Sigmoid colon (tissue), 7 donors: ENCODE results near the gene KRTAP26-1. TPM values are rescaled to one million over a fixed set of nuclear protein-coding genes. Genes with fewer than 3 reads are reported as not detected.

ENCODE experiments used
- DNase-seq: peaks from one replicate; pipeline ENCODE4 v3.0.0-alpha.2; 2019
- H3K27ac ChIP-seq, 4 donors: fragments of 200-600 bp; sonication (generic); one replicate each; pipeline ENCODE4 v1.5.1; 2016 to 2019; ENCODE audit warnings: mild to moderate bottlenecking in 1 of 4
- H3K27me3 ChIP-seq, 3 donors: fragments of 200-600 bp; sonication (generic); one replicate each; pipeline ENCODE4 v1.5.1; 2019; ENCODE audit warnings: mild to moderate bottlenecking in 1 of 3
- H3K36me3 ChIP-seq, 4 donors: fragments of 200-600 bp; sonication (generic); one replicate each; pipeline ENCODE4 v1.5.1; 2016 to 2019
- H3K4me1 ChIP-seq, 4 donors: fragments of 200-600 bp; sonication (generic); one replicate each; pipeline ENCODE4 v1.5.1; 2017 to 2019
- H3K4me3 ChIP-seq, 4 donors: fragments of 200-600 bp; sonication (generic); one replicate each; pipeline ENCODE4 v1.5.1; 2017 to 2019; ENCODE audit warnings: mild to moderate bottlenecking in 2 of 4, moderate library complexity in 1 of 4
- H3K9me3 ChIP-seq, 4 donors: fragments of 200-600 bp in 3 of 4; sonication (generic) in 3 of 4; one replicate each; pipeline versions ENCODE4 v1.5.1 to v1.6.1; 2013 to 2019
- EP300 ChIP-seq, 4 donors: sonication (generic); formaldehyde crosslinking; IDR thresholded peaks; one replicate each; pipeline ENCODE4 v1.6.1; 2017; ENCODE audit warnings: antibody characterized with exemption in 4 of 4
- POLR2A ChIP-seq, 2 donors: fragments of 450-650 bp; IDR thresholded peaks; one replicate each; pipeline ENCODE4 v1.6.1; 2016; ENCODE audit warnings: antibody characterized with exemption in 2 of 2, mild to moderate bottlenecking in 2 of 2, moderate library complexity in 2 of 2
- POLR2AphosphoS5 ChIP-seq, 4 donors: sonication (generic); formaldehyde crosslinking; IDR thresholded peaks; one replicate each; pipeline ENCODE4 v1.6.1; 2017; ENCODE audit warnings: antibody characterized with exemption in 4 of 4
- whole genome bisulfite sequencing, 2 donors: extraction: QIAGEN DNeasy Blood & Tissue Kit; methylation state at CpG; one replicate each; pipeline ENCODE4 v1.1.7; 2013; 5-methylcytosine and 5-hydroxymethylcytosine counted together
- intact Hi-C: fragments of 100-400 bp; cut with DNase I; formaldehyde crosslinking; loops from one replicate; pipeline ENCODE4 v1.15.1; 2023
- polyA plus RNA-seq, 3 donors: library from polyadenylated mRNA; stranded (reverse); fragments of 200-250 nt; gene quantifications; one replicate each; pipeline ENCODE4 v1.2.3, GENCODE V29; 2013
- total RNA-seq, 4 donors: library from RNA; depleted of rRNA; stranded (reverse); fragments of >200 nt; gene quantifications; one replicate each; pipeline ENCODE4 v1.1.0, GENCODE V29; 2016
- TF ChIP-seq, protein P1 (sequence below), 4 experiments: fragments of 450-650 bp in 3 of 4; fragments of 200-600 bp in 1 of 4; IDR thresholded peaks; one replicate each; pipeline ENCODE4 v1.5.1; 2016 to 2019; ENCODE audit warnings: antibody characterized with exemption in 4 of 4, mild to moderate bottlenecking in 3 of 4, moderate library complexity in 2 of 4
- donor health status: healthy with polysubstance abuse.
- donor health status: Bipolar disorder and iron deficiency.
- donor health status: healthy.

KRTAP26-1 gene
- total and polyA plus RNA-seq, 7 donors: not detected

DNA sequence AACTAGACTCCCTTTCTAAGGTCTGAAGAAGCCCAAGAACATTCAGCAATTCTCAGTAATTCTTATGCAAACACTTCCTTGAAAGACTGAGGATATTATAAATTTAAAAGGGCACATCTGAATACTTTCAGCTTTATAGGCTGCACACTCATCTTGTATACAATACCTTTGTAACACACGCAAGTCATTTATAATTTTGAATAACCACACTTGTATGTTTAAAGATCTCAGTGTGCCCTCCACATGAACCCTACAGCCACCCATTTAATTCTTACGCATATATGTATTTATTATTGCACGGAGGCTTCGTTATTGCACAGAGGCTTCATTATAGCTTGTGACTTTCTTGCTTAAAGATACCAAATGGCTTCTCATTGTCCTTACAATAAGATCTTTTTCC, 18.6 kb upstream of the KRTAP26-1 start:
- no peak overlapping the region for H3K27ac ChIP-seq
- no peak overlapping the region for H3K4me3 ChIP-seq
- H3K36me3 ChIP-seq: no peaks in the 10 kb centered on the region
- TF ChIP-seq, protein P1, sequence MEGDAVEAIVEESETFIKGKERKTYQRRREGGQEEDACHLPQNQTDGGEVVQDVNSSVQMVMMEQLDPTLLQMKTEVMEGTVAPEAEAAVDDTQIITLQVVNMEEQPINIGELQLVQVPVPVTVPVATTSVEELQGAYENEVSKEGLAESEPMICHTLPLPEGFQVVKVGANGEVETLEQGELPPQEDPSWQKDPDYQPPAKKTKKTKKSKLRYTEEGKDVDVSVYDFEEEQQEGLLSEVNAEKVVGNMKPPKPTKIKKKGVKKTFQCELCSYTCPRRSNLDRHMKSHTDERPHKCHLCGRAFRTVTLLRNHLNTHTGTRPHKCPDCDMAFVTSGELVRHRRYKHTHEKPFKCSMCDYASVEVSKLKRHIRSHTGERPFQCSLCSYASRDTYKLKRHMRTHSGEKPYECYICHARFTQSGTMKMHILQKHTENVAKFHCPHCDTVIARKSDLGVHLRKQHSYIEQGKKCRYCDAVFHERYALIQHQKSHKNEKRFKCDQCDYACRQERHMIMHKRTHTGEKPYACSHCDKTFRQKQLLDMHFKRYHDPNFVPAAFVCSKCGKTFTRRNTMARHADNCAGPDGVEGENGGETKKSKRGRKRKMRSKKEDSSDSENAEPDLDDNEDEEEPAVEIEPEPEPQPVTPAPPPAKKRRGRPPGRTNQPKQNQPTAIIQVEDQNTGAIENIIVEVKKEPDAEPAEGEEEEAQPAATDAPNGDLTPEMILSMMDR (IDR thresholded peaks at IDR 0.05): no peak
- TF ChIP-seq POLR2A (IDR thresholded peaks at IDR 0.05) (no peak), EP300 (IDR thresholded peaks at IDR 0.05) (no peak), POLR2AphosphoS5 (IDR thresholded peaks at IDR 0.05) (no peak)
- H3K27me3 ChIP-seq: no peaks in the 10 kb centered on the region
- intact Hi-C loops: no loop called here
- 82 to 83% methylated on average over 4 of the region's 4 CpGs for WGBS, 2 donors
- H3K9me3 ChIP-seq: no peaks in the 10 kb centered on the region
- DNase-seq: no peak
- H3K4me1 ChIP-seq: no peaks in the 10 kb centered on the region

DNA sequence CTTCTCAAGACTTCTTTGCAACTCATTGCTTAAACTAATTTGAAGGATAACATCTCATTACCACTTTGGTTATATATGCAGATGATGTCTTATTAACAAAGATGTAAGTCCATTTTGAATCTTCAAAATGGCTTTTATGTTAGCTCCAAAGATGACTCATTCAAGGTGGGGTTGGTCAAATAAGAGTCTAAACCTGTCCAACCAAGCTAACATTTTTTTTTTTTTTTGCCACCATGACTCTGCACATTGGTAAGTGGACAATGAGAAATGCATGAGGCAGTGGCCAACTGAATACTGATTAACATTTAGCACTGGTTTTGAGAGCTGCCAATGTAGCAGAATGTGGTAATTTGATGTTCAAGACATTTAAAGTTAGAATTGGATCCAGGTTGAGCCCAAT, 17.7 kb upstream of the KRTAP26-1 start:
- intact Hi-C loops: no loop called here
- Histone ChIP-seq H3K36me3 (no peaks in the 10 kb centered on the region), H3K27me3 (no peaks in the 10 kb centered on the region), H3K4me1 (no peaks in the 10 kb centered on the region), H3K9me3 (no peaks in the 10 kb centered on the region), H3K4me3 (no peak overlapping the region), H3K27ac (no peak overlapping the region)
- DNase-seq: no peak
- TF ChIP-seq POLR2A (IDR thresholded peaks at IDR 0.05): no peak
- TF ChIP-seq EP300 (IDR thresholded peaks at IDR 0.05): no peak
- no peak for TF ChIP-seq POLR2AphosphoS5 (IDR thresholded peaks at IDR 0.05)
- TF ChIP-seq, protein P1 (IDR thresholded peaks at IDR 0.05): no peak

DNA sequence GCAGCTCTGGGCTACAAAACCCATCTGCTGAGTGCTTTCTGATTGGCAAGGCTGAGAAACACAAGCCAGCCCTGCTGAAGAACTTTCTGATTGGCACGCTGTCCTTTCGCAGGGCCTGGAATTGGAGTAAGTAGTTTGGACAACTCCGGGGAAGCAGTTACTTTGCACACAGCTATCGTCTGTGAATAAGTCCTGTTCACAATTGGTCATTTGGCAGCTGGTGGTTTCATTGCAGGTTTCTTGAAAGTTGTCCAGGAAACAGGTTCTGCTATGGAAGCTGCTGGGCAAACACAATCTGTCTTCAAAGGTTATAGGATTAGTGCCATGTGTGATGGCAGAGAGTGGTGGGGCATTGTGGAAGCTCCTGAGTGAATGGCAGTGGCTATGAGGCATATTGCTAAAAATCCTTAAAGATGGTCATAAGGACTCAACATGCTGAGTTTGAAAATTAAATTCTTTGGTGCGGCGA, 17.2 kb upstream of the KRTAP26-1 start, which contains the start of gene KRTAP27-1:
Gene KRTAP27-1 (minus strand): TSS at position 419 of the 469 bp plus-strand sequence. CDS start 26 bp downstream, at position 393.
- Histone ChIP-seq H3K9me3 (no peaks in the 10 kb centered on the region), H3K36me3 (no peaks in the 10 kb centered on the region), H3K4me1 (no peaks in the 10 kb centered on the region), H3K27ac (no peak within 1 kb of the TSS), H3K4me3 (no peak within 1 kb of the TSS), H3K27me3 (no peaks in the 10 kb centered on the region)
- TF ChIP-seq POLR2A (IDR thresholded peaks at IDR 0.05): no peak
- TF ChIP-seq EP300 (IDR thresholded peaks at IDR 0.05): no peak
- no peak for TF ChIP-seq POLR2AphosphoS5 (IDR thresholded peaks at IDR 0.05)
- TF ChIP-seq, protein P1 (IDR thresholded peaks at IDR 0.05): no peak
- intact Hi-C loops: no loop called here
- DNase-seq: no peak
- 87 to 93% methylated on average over 6 of the region's 6 CpGs for WGBS, 2 donors

DNA sequence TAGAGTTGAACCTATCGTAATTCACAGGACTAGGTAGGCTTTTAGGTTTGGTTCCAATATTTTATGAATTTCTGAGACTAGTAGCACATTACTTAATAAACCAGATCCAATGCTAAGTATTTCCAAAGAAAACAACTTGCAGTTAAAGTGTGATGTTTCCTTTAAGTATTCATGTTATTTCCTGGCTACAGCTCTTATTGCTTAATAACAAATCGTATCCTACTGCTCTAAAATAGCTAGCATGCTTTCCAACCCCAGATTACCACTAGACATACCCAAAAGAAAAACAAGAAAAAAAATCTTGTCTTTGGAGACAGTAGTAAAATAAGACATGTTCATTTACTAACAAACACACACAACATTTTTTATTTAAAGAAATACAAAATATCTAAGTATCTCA, 16.5 kb upstream of the KRTAP26-1 start:
- 68 to 69% methylated on average over 2 of the region's 2 CpGs for WGBS, 2 donors
- TF ChIP-seq POLR2AphosphoS5 (IDR thresholded peaks at IDR 0.05): no peak
- TF ChIP-seq POLR2A (IDR thresholded peaks at IDR 0.05): no peak
- TF ChIP-seq, protein P1 (IDR thresholded peaks at IDR 0.05): no peak
- TF ChIP-seq EP300 (IDR thresholded peaks at IDR 0.05): no peak
- intact Hi-C loops: no loop called here

DNA sequence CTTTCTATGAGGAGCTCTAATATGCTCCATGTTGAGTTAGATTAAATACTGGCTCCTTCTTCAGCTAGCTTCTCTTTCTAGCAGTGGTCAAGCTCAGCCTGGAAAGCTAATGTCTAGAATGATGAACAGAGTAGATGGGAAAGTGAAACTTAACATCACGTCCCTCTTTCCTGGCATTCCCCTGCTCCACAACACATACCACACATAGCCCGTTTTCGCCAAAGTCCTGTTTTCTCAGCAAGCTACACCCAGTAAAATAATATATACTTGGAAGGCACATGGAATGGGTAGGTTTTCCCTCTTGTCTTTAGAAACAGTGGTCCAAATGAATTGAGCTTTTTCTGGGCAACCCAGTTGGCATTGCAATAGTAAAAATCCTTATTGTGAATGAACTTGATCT, 13.6 kb upstream of the KRTAP26-1 start:
- intact Hi-C loops: no loop called here
- H3K9me3 ChIP-seq: no peaks in the 10 kb centered on the region
- no peaks in the 10 kb centered on the region for H3K27me3 ChIP-seq
- no peak for DNase-seq
- no peak overlapping the region for H3K4me3 ChIP-seq
- H3K27ac ChIP-seq: no peak overlapping the region
- WGBS, 2 donors: 78 to 80% methylated on average over 3 of the region's 3 CpGs
- TF ChIP-seq, protein P1 (IDR thresholded peaks at IDR 0.05): no peak
- TF ChIP-seq POLR2AphosphoS5 (IDR thresholded peaks at IDR 0.05) (no peak), EP300 (IDR thresholded peaks at IDR 0.05) (no peak), POLR2A (IDR thresholded peaks at IDR 0.05) (no peak)
- no peaks in the 10 kb centered on the region for H3K36me3 ChIP-seq
- no peaks in the 10 kb centered on the region for H3K4me1 ChIP-seq

More for the DNA sequence above, 16.5 kb upstream of the KRTAP26-1 start:
- no peaks in the 10 kb centered on the region for H3K4me1 ChIP-seq
- H3K4me3 ChIP-seq: no peak overlapping the region
- no peaks in the 10 kb centered on the region for H3K9me3 ChIP-seq
- DNase-seq: no peak
- no peaks in the 10 kb centered on the region for H3K36me3 ChIP-seq
- no peak overlapping the region for H3K27ac ChIP-seq
- H3K27me3 ChIP-seq: no peaks in the 10 kb centered on the region
